Measurements from ENCODE around the gene IQGAP3. TPM values are rescaled to one million over a fixed set of nuclear protein-coding genes. Genes with fewer than 3 reads are reported as not detected.
A peak's percentile ranks its signal among the peaks of the same experiment; 100 is the strongest.

Gene IQGAP3
- total and polyA plus RNA-seq, 2 of the 4 experiments (the other 2 are of a cell fraction), result 12.5 to 13.6 TPM

DNA sequence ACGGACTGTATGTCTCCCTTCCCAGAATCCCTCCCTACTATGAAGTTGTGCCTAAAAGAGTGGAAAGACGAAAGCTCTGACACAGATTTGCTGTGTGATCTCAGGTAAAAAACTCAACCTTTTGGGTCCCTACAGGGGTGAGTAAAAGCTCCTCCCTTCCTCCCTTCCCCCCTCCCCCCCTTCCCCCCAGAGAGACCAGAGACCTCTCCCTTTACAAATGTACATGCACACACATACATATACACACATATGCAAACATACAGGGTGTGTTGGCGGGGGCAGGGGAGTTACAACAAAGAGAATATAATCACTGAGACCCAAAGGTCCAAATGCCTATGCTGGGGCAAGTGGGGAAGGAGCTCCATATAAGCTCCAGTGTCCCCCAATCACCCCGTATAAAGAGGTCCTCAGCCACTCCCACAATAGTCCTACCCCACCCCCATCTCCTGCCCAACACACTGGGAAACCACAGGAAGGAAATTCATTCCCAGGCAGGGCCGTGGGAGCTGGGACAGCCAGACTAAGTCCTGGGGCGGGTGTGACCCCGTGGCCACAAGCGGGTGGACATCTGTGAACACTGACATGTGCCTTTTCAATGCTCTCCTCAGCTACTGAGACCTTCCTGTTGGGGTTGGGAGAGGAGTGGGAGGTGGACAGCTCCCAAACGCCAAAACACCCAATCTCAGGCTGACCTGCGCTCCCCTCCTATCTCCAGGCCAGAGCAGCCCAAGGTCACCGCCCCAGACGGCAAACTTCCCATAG is 73.8 kb downstream of the IQGAP3 start (continued):
- TF ChIP-seq USF2 (IDR thresholded peaks at IDR 0.05; ENCODE audit: low read depth, low read length), result peak; percentile 38; the same call in 1 of the 2 replicates
- TF ChIP-seq SMC3 (IDR thresholded peaks at IDR 0.05; ENCODE audit: low read depth, low read length), result no peak
